Measurements from ENCODE around the gene BBS9.

The BBS9 gene

DNA sequence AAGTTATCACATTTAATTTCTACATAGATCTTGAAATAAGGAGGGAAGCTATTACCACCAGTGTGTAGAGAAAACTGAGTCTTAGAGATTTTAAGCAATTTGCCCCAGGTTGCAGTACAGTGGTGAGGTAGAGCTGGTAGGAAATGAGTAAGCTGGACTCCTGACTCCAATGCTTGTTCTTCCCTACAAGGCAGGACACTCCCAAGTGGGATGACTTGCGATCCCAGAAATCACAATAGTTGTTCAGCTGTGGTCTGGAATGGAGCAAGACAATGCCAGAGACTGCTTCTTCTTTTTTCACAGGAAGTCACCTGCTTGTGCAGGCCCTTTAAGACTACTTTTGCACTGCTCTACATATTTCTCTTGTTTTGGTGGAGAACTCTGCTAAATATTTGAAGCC, 448.8 kb downstream of the BBS9 start:
- no peak overlapping the region for H2BK5ac ChIP-seq (ENCODE audit: low read depth, low read length, poor library complexity, severe bottlenecking)
- no peak overlapping the region for H3K4ac ChIP-seq (ENCODE audit: low read depth in 1 of 2, low read length in 2 of 2)
- H3K9me3 ChIP-seq (ENCODE audit: control insufficient read depth, low read length) = no peaks in the 10 kb centered on the region
- H2AFZ ChIP-seq (ENCODE audit: low read depth, low read length) = no peak overlapping the region
- H3K18ac ChIP-seq (ENCODE audit: low read depth in 1 of 2, low read length in 2 of 2) = peak overlapping the region in 1 of 2 experiments; percentile 18
- H3K27ac ChIP-seq (ENCODE audit: low read length, poor library complexity, severe bottlenecking) = no peak overlapping the region
- no peak overlapping the region for H2BK120ac ChIP-seq (ENCODE audit: low read depth, low read length)
- H2BK15ac ChIP-seq (ENCODE audit: low read depth, poor library complexity, severe bottlenecking) = no peak overlapping the region
- WGBS = 100% methylated on average over 1 of the region's 1 CpG
- no peak overlapping the region for H2BK12ac ChIP-seq (ENCODE audit: low read length in 2 of 2)
- H3K4me1 ChIP-seq (ENCODE audit: control insufficient read depth, insufficient read depth, low read depth, low read length) = no peaks in the 10 kb centered on the region
- no peak overlapping the region for H2AK5ac ChIP-seq (ENCODE audit: low read length, severe bottlenecking)
- H3K79me1 ChIP-seq (replicated peaks; ENCODE audit: low read length, poor library complexity, severe bottlenecking) = no peaks in the 10 kb centered on the region
- H4K91ac ChIP-seq (ENCODE audit: low read length) = no peak overlapping the region
- no peak overlapping the region for H3K9ac ChIP-seq (ENCODE audit: low read length)
- no peak overlapping the region for H3K23ac ChIP-seq (ENCODE audit: low read length in 2 of 2)
- H3K4me2 ChIP-seq (ENCODE audit: low read length, poor library complexity, severe bottlenecking) = no peak overlapping the region
- no peak overlapping the region for H3K4me3 ChIP-seq (ENCODE audit: insufficient read depth in 1 of 2, low read depth in 1 of 2, low read length in 2 of 2)
- H4K8ac ChIP-seq (ENCODE audit: low read length) = no peak overlapping the region
- H3K27me3 ChIP-seq (ENCODE audit: control insufficient read depth in 1 of 2, insufficient read depth in 1 of 2, low read length in 2 of 2) = no peaks in the 10 kb centered on the region
- no peak overlapping the region for H3K14ac ChIP-seq (ENCODE audit: low read length in 2 of 2)
- H3K36me3 ChIP-seq (ENCODE audit: control insufficient read depth in 1 of 2, insufficient read depth in 2 of 2, low read depth in 1 of 2, low read length in 2 of 2) = no peaks in the 10 kb centered on the region
- no peak for DNase-seq

DNA sequence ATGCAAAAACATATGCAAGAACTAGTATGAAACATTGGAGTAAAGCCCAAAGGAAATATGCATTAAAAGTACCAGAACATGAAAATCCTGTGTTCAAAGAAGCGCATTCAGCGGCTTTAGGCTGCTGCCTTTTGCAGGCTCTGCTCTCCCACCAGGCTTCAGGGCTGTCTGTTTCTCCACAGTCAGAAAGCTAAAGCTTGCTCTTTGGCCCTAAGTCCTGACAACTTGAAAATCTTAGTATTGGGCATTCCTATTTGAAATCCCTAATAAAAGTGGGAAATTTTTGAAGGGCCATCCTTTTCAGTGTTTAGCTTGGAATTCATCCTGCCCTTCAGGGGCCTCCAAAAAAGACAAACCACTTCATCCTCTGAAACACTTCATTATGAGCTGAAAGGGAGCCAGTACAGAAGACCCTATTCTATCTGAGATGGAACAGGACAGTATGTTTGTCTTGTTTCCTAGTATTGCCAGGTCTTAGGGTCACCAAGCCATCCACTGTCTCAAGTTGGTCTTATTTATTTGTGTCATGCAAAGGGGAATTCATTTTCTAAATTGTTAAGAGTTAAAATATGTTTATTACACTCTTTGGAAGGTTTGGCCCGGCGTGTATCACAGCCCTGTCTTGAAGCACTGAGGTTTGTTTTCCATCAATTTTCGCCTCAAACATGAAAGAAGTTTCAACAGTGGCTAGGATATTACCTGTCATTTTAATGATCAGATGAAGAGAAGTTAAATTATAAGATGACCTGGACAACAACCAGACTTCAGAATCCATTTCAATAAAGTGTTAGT, 449.7 kb downstream of the BBS9 start:
- Histone ChIP-seq H2BK12ac (ENCODE audit: low read length in 2 of 2) (no peak overlapping the region), H2BK5ac (ENCODE audit: low read depth, low read length, poor library complexity, severe bottlenecking) (no peak overlapping the region), H3K4ac (ENCODE audit: low read depth in 1 of 2, low read length in 2 of 2) (no peak overlapping the region), H3K4me2 (ENCODE audit: low read length, poor library complexity, severe bottlenecking) (no peak overlapping the region), H4K91ac (ENCODE audit: low read length) (no peak overlapping the region), H3K18ac (ENCODE audit: low read depth in 1 of 2, low read length in 2 of 2) (no peak overlapping the region), H3K14ac (ENCODE audit: low read length in 2 of 2) (no peak overlapping the region), H3K23ac (ENCODE audit: low read length in 2 of 2) (no peak overlapping the region), H3K9ac (ENCODE audit: low read length) (no peak overlapping the region), H3K36me3 (ENCODE audit: control insufficient read depth in 1 of 2, insufficient read depth in 2 of 2, low read depth in 1 of 2, low read length in 2 of 2) (no peaks in the 10 kb centered on the region), H3K27ac (ENCODE audit: low read length, poor library complexity, severe bottlenecking) (no peak overlapping the region), H3K9me3 (ENCODE audit: control insufficient read depth, low read length) (no peaks in the 10 kb centered on the region), H2AFZ (ENCODE audit: low read depth, low read length) (no peak overlapping the region), H3K79me1 (replicated peaks; ENCODE audit: low read length, poor library complexity, severe bottlenecking) (no peaks in the 10 kb centered on the region), H3K27me3 (ENCODE audit: control insufficient read depth in 1 of 2, insufficient read depth in 1 of 2, low read length in 2 of 2) (no peaks in the 10 kb centered on the region), H2BK120ac (ENCODE audit: low read depth, low read length) (no peak overlapping the region), H4K8ac (ENCODE audit: low read length) (no peak overlapping the region), H2BK15ac (ENCODE audit: low read depth, poor library complexity, severe bottlenecking) (no peak overlapping the region), H2AK5ac (ENCODE audit: low read length, severe bottlenecking) (no peak overlapping the region), H3K4me3 (ENCODE audit: insufficient read depth in 1 of 2, low read depth in 1 of 2, low read length in 2 of 2) (no peak overlapping the region), H3K4me1 (ENCODE audit: control insufficient read depth, insufficient read depth, low read depth, low read length) (no peaks in the 10 kb centered on the region)
- 91% methylated on average over 4 of the region's 5 CpGs for WGBS
- DNase-seq = no peak

DNA sequence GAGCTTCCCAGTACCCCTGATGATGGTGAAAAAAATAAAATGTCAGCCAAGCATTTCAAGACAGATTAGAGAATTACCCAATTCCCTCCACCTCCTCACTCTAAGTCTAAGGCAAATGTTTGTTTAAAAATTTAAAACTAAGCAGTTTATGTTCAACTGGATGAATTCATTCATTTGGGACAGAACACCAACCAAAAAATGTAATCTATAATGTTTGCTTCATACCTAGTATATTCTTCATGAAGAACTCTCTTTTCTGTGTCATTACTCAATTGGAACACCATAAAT, 450.3 kb downstream of the BBS9 start:
- no peak overlapping the region for H3K9ac ChIP-seq (ENCODE audit: low read length)
- no peak overlapping the region for H2AK5ac ChIP-seq (ENCODE audit: low read length, severe bottlenecking)
- H2BK12ac ChIP-seq (ENCODE audit: low read length in 2 of 2) = no peak overlapping the region
- H4K91ac ChIP-seq (ENCODE audit: low read length) = no peak overlapping the region
- H3K18ac ChIP-seq (ENCODE audit: low read depth in 1 of 2, low read length in 2 of 2) = no peak overlapping the region
- no peak for DNase-seq
- no peak overlapping the region for H3K23ac ChIP-seq (ENCODE audit: low read length in 2 of 2)
- no peaks in the 10 kb centered on the region for H3K4me1 ChIP-seq (ENCODE audit: control insufficient read depth, insufficient read depth, low read depth, low read length)
- H3K4ac ChIP-seq (ENCODE audit: low read depth in 1 of 2, low read length in 2 of 2) = no peak overlapping the region
- H2BK5ac ChIP-seq (ENCODE audit: low read depth, low read length, poor library complexity, severe bottlenecking) = no peak overlapping the region
- no peak overlapping the region for H3K27ac ChIP-seq (ENCODE audit: low read length, poor library complexity, severe bottlenecking)
- no peak overlapping the region for H2AFZ ChIP-seq (ENCODE audit: low read depth, low read length)
- no peaks in the 10 kb centered on the region for H3K36me3 ChIP-seq (ENCODE audit: control insufficient read depth in 1 of 2, insufficient read depth in 2 of 2, low read depth in 1 of 2, low read length in 2 of 2)
- no peaks in the 10 kb centered on the region for H3K79me1 ChIP-seq (replicated peaks; ENCODE audit: low read length, poor library complexity, severe bottlenecking)
- H3K27me3 ChIP-seq (ENCODE audit: control insufficient read depth in 1 of 2, insufficient read depth in 1 of 2, low read length in 2 of 2) = no peaks in the 10 kb centered on the region
- no peak overlapping the region for H3K4me3 ChIP-seq (ENCODE audit: insufficient read depth in 1 of 2, low read depth in 1 of 2, low read length in 2 of 2)
- H3K9me3 ChIP-seq (ENCODE audit: control insufficient read depth, low read length) = no peaks in the 10 kb centered on the region
- no peak overlapping the region for H4K8ac ChIP-seq (ENCODE audit: low read length)
- no peak overlapping the region for H2BK120ac ChIP-seq (ENCODE audit: low read depth, low read length)
- H3K14ac ChIP-seq (ENCODE audit: low read length in 2 of 2) = no peak overlapping the region
- H3K4me2 ChIP-seq (ENCODE audit: low read length, poor library complexity, severe bottlenecking) = no peak overlapping the region
- no peak overlapping the region for H2BK15ac ChIP-seq (ENCODE audit: low read depth, poor library complexity, severe bottlenecking)

DNA sequence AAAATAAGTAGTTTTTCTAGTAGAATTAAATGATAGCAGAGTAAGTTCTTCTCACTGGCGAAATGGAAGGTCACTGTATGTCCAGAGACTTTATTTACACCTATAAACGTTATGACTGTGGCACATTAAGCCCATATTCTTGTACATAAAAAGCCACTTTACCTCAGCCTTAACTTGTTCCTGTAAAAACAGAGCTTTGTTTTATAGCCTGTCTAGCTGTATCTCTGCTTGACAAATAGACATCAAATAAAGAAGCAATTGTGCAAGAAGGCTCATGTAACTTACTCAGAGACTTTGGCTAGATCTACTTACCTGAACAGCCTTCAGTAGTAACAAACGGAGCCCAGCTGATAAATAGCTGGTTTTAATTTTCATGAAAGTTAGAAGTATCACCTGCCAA, 451.9 kb downstream of the BBS9 start:
- Histone ChIP-seq H2BK12ac (ENCODE audit: low read length in 2 of 2) (no peak overlapping the region), H3K27me3 (ENCODE audit: control insufficient read depth in 1 of 2, insufficient read depth in 1 of 2, low read length in 2 of 2) (no peaks in the 10 kb centered on the region), H3K4me3 (ENCODE audit: insufficient read depth in 1 of 2, low read depth in 1 of 2, low read length in 2 of 2) (no peak overlapping the region), H3K4me1 (ENCODE audit: control insufficient read depth, insufficient read depth, low read depth, low read length) (no peaks in the 10 kb centered on the region), H3K23ac (ENCODE audit: low read length in 2 of 2) (no peak overlapping the region), H2BK120ac (ENCODE audit: low read depth, low read length) (no peak overlapping the region), H3K9ac (ENCODE audit: low read length) (no peak overlapping the region), H4K91ac (ENCODE audit: low read length) (no peak overlapping the region), H2AK5ac (ENCODE audit: low read length, severe bottlenecking) (no peak overlapping the region), H2BK15ac (ENCODE audit: low read depth, poor library complexity, severe bottlenecking) (no peak overlapping the region), H3K18ac (ENCODE audit: low read depth in 1 of 2, low read length in 2 of 2) (no peak overlapping the region), H3K27ac (ENCODE audit: low read length, poor library complexity, severe bottlenecking) (no peak overlapping the region), H3K36me3 (ENCODE audit: control insufficient read depth in 1 of 2, insufficient read depth in 2 of 2, low read depth in 1 of 2, low read length in 2 of 2) (no peaks in the 10 kb centered on the region), H3K4me2 (ENCODE audit: low read length, poor library complexity, severe bottlenecking) (no peak overlapping the region), H4K8ac (ENCODE audit: low read length) (no peak overlapping the region), H3K14ac (ENCODE audit: low read length in 2 of 2) (no peak overlapping the region), H3K79me1 (replicated peaks; ENCODE audit: low read length, poor library complexity, severe bottlenecking) (no peaks in the 10 kb centered on the region), H2BK5ac (ENCODE audit: low read depth, low read length, poor library complexity, severe bottlenecking) (no peak overlapping the region), H3K9me3 (ENCODE audit: control insufficient read depth, low read length) (no peaks in the 10 kb centered on the region), H3K4ac (ENCODE audit: low read depth in 1 of 2, low read length in 2 of 2) (no peak overlapping the region), H2AFZ (ENCODE audit: low read depth, low read length) (no peak overlapping the region)
- no peak for DNase-seq
- WGBS = 80% methylated on average over 2 of the region's 3 CpGs
